Measurements from ENCODE around the gene ADAM22.

- no peak for TF ChIP-seq ZNF639 (tag by site-specific recombination; IDR thresholded peaks at IDR 0.05)
- no peak for TF ChIP-seq CTCF (tag by site-specific recombination; IDR thresholded peaks at IDR 0.05)
- no peak for TF ChIP-seq ZBTB20 (tag by site-specific recombination; IDR thresholded peaks at IDR 0.05)
- TF ChIP-seq ZNF558 (tag by site-specific recombination; IDR thresholded peaks at IDR 0.05), result no peak
- no peak for TF ChIP-seq ZNF19 (tag by site-specific recombination; IDR thresholded peaks at IDR 0.05; ENCODE audit: low read depth)
- no peak for TF ChIP-seq ZNF501 (tag by site-specific recombination; IDR thresholded peaks at IDR 0.05)
- no peak for TF ChIP-seq ZNF341 (tag by site-specific recombination; IDR thresholded peaks at IDR 0.05; ENCODE audit: low read depth)
- TF ChIP-seq ZBTB49 (tag by site-specific recombination; IDR thresholded peaks at IDR 0.05; ENCODE audit: low read depth), result no peak
- no peak for TF ChIP-seq ZNF274 (IDR thresholded peaks at IDR 0.05; ENCODE audit: low read length)
- TF ChIP-seq ZNF274 (tag by site-specific recombination; IDR thresholded peaks at IDR 0.05; ENCODE audit: borderline replicate concordance), result no peak
- no peak for TF ChIP-seq ZNF211 (tag by site-specific recombination; IDR thresholded peaks at IDR 0.05; ENCODE audit: low read depth)
- TF ChIP-seq ZNF76 (tag by site-specific recombination; IDR thresholded peaks at IDR 0.05; ENCODE audit: borderline replicate concordance, low read depth), result no peak
- no peak for TF ChIP-seq ZNF366 (tag by site-specific recombination; conservative IDR thresholded peaks at IDR 0.05)
- TF ChIP-seq MYNN (tag by site-specific recombination; IDR thresholded peaks at IDR 0.05; ENCODE audit: borderline replicate concordance), result no peak
- TF ChIP-seq ZNF311 (tag by site-specific recombination; IDR thresholded peaks at IDR 0.05; ENCODE audit: borderline replicate concordance), result no peak
Measured at GRCh38 chr7:88069093-88069492, 135.0 kb downstream of the ADAM22 start.

All from HEK293 (cell line).